Iris pigment epithelial cell (primary cell): ENCODE results near the gene CABP5.
"Not testable (repeated sequence)": the region's sequence is repeated elsewhere in the genome, so short reads cannot be mapped to it uniquely, and the experiment has no call there.

Source experiments
- DNase-seq: peaks from one replicate; pipeline ENCODE4 v3.0.0-alpha.2; 2011; ENCODE audit warnings: low read depth

CABP5 gene

DNA sequence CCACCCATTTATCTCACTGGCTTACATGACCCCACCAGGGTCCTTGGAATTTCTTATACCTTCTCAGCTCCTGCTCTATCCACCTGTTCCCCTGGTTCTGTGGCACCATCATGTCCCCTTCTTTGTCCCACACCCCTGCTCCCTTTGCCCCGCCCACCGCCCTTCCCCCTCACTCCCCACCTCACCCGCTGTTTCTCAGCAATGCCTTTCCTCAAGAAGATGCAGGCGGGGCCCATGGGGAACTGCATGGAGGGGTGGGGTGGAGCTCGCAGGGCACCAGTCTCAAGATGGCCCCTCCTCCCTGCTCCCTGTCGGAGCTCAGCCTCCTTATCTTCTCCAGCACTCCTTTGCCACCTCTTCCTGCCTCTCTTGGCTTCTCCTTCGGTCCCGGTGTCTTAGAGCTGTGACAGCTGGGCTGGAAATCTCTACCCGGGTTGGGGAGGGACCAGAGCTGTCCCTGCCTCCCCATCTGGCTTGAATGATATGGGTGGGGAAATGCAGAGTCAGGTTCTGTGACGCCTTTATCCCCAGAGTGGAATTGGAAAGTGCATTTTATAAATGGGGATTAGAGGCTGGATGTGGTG is at the start of gene CABP5:
TSS of gene CABP5 (minus strand) at position 405 of the 584 bp plus-strand sequence. CDS start at position 248, 157 bp downstream.
- no peak for DNase-seq

DNA sequence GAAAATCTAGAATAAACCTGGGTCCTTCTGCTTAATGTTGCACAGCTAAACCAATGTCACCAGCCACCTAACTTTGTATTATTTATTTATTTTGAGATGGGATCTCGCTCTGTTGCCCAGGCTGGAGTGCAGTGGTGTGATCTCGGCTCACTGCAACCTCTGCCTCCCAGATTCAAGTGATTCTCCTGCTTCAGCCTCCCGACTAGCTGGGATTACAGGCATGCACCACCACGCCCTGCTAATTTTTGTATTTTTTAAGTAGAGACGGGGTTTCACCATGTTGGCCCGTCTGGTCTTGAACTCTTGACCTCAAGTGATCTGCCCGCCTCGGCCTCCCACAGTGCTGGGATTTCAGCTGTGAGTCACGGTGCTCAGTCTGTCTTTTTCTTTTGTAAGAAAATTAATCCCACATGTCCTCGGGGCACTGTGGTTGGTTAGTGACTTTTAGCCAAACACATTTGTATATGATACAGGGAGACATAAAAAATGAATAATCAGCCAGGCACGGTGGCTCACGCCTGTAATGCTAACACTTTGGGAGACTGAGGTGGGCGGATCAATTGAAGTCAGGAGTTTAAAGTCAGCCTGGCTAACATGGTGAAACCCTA is 47.3 kb upstream of the CABP5 start:
- peak; percentile 95 for DNase-seq

DNA sequence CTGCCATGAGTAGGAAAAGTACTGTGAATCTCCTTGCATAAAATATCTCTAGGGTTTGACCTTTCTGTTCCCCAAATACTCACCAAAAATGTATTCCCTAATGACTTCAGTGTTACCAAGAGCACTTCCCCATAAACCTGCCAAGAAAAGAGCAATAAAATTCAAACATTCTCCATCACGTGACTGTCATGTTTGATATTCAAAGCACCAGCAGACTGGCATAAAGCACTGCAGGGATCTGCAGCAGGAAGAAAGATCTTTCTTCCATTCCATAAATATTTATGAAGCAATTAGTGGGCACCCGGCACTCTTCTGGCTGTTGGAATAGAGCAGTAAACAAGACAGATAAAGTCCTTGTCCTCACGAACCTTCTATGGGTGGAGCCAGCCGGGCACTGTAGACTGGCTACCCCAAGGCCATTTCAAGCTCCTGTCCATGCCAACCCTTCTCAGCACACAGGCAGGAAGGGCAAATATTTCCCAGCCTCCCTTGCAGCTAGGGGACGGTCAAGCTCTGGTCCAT is 46.5 kb upstream of the CABP5 start:
- no peak for DNase-seq

DNA sequence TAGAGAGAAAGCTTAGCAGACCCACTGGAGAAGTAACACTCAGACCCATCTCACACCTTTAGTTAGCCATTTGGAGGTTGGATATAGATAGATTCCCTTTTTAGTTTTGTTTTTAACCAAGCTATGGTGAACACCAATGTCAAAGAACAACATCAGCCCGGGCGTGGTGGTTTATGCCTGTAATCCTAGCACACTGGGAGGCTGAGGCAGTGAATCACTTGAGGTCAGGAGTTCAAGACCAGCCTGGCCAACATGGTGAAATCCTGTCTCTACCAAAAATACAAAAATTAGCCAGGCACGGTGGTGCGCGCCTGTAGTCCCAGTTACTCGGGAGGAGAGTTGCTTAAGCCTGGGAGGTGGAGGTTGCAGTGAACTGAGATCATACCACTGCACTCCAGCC is 45.1 kb upstream of the CABP5 start:
- DNase-seq = peak; percentile 45

DNA sequence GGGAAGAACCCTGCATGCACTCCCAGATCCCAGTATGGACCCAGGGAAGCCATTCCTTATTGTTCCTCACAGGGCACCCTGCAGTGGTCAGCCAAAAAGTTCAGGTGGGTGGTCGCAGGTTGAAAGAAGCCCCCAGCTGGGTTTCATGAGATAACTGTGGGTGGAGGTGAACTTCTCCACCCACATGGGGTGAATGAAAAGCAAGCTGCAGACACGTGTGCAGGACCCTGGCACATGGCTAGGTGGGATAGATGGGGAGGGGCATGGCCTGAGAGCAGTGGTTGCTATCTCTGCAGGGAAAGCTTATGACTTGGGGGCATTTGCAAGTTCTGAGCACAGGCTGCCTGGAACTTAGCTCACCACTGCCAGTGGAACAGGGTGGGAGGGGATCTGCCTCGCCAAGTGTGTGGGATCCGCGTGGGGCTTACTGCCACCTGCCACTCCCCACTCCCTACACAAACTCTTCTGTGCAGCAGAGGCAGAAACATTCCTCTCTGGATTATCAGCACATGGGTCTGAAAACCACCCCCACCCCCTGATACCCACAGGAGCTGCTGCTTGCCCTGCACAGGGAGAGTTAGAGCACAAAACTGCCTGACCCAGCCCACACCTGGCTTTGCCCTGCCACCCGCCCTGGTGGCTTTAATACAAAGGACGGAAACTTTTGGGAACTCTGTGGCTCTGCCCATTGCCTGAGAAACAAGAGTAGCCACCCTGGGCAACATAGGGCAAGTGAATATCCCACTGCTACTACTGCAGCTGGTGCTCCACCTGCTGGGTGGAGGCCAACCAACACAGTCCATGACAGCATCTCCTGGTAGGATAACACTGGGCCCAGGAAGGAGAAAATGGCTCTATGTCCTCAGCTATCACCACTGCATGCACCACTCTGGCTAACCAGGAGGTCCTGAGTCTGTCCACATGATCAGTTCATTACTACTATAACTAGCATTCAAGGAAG is 42.3 kb upstream of the CABP5 start:
- DNase-seq = no peak

DNA sequence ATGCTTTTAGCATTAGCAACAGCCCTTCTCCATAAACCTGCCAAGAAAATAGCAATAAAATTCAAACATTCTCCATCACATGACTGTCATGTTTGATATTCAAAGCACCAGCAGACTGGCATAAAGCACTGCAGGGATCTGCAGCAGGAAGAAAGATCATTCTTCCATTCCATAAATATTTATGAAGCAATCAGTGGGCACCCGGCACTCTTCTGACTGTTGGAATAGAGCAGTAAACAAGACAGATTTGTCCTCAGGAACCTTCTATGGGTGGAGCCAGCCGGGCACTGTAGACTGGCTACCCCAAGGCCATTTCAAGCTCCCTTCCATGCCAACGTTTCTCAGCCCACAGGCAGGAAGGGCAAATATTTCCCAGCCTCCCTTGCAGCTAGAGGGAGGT is 41.2 kb upstream of the CABP5 start:
- no peak for DNase-seq

DNA sequence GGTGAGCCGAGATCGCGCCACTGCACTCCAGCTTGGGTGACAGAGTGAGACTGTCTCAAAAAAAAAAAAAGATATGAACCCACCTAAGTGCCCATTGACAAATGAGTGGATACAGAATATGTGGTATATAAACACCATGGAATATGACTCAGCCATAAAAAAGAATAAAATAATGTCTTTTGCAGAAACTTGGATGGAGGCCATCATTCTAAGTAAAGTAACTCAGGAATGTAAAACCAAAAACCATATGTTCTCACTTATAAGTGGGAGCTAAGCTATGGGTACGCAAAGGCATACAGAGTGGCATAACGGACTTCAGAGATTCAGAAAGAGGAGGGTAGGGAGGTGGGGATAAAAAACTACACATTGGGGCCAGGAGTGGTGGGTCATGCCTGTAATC is 37.2 kb upstream of the CABP5 start:
- DNase-seq = peak; percentile 17

DNA sequence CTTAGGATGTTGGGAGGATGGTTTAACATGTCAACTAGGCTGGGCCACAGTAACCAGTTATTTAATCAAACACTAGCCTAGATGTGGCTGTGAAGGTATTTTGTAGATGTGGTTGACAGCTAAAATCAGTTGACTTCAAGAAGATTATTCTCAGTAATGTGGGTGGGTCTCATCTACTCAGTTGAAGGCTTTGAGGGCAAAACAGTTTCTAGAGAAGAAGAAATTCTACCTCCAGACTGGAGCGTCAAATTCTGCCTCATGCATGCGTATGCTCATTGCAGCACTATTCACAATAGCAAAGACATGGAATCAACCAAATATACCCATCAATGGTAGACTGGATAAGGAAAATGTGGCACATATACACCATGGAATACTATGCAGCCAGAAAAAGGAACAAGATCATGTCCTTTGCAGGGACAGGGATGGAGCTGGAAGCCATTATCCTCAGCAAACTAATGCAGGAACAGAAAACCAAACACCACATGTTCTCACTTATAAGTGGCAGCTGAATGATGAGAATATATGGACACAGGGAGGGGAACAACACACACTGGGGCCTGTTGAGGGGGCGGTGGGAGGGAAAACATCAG is 26.4 kb upstream of the CABP5 start:
- not testable (repeated sequence) for DNase-seq

DNA sequence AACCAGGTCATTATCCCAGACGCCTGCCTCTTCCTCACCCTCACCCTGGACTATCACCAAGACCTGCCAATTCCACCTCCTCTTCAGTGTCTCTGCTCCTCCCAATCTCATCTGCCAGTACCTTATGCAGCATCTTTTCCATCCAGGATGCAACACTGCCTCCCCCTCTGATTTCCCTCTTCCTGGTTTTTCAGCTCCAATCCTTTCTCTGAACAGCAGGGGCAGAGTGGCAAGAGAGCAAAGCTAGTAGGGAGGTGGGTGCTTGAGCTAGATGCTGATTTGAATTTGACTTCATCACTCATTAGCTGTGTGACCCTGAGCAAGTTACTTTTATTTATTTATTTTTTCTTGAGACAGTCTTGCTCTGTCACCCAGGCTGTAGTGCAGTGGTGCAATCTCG is 25.6 kb upstream of the CABP5 start:
- no peak for DNase-seq

DNA sequence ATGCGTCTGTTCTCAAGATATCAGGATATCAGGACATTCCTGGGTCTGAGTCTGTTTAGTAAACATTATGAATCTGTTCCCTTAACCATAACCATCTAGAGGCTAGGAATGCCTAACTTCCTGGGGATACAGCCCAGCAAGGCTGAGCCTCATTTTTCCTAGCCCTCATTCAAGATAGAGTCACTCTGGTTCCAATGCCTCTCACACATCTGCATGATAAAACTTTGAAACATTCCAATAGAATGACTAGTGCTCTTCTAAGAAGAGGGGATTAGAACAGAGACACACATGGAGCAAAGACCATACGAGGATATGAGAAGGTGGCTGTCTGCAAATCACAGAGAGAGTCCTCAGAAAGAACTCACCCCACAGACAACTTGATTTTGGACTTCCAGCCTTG is 20.6 kb upstream of the CABP5 start:
- DNase-seq = peak; percentile 86

DNA sequence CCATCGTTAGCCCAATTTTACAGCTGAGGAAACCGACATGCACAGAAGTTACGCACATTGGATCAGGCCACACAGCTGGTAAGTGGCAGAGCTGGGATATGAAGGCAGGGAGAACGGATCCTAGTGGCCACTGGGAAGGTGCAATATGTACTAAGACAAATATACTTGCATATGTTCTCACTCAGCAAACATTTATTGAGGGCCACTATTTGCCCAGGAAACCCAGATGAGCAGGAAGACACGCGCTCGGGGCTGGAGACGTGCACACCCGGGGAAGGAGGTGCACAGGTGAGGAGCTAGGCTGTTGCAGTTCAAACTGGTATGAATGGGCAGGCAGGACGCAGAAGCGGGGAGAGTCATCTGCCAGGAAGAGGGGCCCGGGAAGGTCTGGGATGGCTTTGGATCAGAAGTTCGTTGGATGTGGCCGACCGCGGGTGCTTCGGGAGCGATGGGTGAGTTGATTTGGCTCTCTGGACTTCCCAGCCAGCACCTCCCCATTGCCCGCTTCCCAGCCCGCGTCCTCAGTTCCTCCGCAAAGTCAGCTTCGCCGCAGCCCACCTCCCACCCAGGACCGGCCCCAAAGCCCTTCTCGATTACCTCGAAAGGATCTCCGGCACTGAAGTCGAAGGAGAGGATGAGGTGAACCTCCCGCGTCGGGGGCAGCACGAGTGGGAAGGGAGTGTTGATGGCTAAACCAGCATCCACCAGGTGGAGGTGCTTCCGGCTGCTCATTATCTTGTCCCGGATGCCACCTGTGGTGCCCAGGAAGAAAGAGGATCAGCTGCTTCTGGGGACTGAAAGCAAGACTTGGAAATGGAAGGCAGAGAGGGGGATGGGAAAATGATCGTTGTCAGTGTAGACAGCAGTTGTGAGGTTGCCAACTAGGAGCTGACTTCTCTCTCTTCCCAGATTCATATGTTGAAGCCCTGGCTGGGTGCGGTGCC is 17.8 kb upstream of the CABP5 start:
- no peak for DNase-seq

DNA sequence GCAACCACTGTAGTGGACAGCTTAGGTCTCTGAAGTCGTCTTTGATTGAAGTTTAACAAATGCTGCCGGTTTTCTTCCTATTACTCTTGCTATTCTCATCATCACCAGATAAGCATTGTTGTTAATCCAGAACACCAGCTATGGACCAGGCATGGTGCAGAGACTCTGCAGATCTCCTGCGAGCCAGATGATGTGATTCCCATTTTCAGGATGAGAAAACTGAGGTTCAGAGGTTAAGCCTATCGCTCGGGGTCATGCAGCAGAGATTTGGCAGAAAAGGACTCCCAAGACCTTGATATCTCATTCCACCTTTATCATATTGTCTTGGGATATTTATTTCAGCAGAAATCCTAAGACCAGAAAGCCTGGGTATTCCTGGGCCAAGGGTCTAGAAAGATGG is 16.5 kb upstream of the CABP5 start:
- DNase-seq = no peak

DNA sequence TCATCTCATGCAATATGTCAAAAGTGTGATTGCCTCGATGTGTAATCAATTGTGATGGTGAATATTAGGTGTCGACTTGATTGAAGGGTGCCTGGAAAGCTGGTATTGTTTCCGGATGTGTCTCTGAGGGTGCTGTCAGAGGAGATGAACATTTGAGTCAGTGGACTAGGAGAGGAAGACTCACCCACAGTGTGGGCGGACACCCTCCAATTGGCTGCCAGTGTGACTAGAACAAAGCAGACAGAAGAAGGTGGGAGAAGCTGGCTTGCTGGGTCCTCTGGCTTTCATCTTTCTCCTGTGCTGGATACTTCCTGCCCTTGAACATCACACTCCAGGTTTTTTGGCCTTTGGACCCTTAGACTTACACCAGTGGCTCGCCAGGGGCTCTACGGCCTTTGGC is 15.5 kb upstream of the CABP5 start:
- DNase-seq = no peak

DNA sequence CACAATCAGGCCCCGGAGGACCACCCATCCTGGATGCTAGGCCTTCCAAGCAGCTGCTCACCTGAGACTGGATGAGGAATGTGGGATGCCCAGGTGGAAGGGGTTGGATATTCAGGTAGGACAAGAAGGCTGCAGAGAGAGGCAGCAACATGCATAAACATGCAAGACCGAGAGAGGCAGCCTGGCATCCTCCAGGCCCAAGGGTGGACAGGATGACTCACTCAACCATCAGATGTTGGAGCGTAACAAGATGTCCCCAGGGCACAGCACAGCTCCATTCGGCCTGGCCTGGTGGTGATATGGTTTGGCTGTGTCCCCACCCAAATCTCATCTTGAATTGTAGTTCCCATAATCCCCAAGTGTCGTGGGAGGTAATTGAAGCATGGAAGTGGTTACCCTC is 10.0 kb upstream of the CABP5 start:
- no peak for DNase-seq

DNA sequence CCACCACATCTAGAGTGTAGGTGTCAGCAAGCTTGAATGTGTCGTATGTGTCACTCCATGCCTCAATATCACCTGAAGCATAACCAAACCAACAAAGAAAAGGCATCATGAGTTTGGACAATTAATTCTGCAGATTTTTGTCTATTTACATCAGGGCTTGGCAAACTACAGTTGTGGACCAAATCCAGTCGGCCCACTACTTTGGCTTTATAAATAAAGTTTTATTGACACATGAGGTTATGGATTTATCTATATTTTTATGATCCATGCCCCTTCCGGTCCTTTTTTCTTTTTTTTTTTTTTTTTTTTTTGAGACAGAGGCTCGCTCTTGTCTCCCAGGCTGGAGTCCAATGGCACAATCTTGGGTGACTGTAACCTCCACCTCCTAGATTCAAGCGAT is 9.2 kb upstream of the CABP5 start:
- no peak for DNase-seq

DNA sequence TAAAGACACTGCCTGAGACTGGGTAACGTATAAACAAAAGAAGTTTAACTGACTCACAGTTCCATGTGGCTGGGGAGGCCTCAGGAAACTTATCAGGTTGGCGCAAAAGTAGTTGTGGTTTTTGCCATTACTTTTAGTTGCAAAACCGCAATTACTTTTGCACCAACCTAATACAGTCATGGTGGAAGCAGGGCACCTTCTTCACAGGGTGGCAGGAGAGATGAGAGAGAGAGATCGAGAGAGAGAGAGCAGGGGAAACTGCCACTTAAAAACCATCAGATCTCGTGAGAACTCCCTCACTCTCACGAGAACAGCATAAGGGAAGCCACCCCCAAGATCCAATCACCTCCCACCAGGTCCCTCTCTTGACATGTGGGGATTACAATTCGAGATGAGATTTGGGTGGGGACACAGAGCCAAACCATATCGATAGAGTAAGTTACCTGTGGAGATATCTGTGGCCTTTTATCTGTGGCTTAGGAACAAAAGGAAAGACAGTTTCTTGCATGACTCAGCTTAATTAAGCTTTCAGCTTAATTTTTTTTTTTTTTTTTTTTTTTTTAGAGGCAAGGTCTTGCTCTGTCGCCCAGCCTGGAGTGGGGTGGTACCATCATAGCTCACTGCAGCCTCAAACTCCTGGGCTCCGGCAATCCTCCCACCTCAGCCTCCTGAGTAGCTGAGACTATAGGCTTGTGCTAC is 7.6 kb upstream of the CABP5 start:
- no peak for DNase-seq

DNA sequence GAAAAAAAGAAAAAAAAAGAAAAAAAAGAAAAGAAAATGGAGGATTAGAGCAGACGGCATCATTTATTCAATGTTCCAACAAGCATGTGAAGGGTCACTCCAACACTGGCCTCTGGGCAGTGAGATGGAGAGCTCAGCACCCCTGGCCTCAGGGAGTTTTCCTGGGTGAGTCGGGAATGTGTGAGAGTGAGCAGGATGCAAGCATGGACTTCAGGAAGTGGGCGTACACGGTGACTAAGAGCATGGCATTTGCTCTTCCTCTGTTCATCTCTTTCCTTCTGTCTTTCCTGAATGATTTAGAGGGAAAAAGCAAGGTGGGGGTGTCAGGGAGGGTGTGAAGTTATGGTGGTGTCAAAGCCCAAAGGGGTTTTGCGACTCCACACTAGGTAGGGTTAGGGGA is 682 bp upstream of the CABP5 start:
- DNase-seq = peak; percentile 8

DNA sequence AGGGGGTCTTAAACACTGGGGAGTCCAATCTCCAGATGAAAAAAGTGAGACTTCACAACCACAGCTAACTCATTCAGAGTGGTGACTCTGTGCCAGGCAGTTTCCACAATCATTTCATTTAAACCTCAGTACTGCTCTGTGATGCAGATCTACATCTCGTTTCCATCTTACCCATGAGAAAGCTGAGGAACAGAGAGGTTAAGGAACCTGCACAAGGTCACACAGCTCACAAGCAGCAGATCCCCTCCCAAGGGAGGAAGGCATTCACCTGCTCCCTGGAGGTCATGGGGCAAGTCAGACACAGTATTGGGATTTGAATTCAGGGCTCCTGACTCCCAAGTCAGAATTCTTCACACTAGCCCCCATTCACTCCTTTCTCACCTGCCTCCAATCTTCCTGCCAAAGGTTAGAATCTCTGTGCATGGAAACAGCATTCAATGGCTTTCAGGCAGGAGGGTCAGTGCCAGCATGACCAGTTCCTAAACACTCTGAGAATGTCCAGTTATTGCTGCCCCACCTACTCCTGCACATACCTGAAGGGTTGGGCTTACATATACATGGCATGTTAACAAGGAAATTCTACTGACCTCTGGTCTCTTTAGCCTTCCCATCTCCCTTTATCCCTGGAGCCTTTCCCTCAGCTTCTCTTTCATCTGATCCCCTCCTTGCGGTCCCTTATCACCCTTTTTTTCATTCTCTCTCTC is 1.9 kb downstream of the CABP5 start:
- no peak for DNase-seq

DNA sequence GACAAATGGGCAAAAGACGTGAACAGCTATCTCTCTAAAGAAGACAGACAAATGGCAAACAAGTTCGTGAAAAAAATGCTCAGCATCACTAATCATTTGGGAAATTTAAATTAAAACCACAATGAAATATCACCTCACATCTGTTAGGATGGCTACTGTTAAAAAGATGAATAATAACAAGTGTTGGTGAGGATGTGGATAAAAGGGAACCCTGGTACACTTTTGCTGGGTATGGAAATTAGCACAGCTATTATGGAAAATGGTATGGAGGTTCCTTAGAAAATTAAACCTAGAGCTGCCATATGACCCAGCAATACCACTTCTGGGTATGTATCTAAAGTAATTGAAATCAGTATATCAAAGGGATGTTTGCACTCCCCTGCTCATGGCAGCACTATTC is 7.1 kb downstream of the CABP5 start:
- no peak for DNase-seq

DNA sequence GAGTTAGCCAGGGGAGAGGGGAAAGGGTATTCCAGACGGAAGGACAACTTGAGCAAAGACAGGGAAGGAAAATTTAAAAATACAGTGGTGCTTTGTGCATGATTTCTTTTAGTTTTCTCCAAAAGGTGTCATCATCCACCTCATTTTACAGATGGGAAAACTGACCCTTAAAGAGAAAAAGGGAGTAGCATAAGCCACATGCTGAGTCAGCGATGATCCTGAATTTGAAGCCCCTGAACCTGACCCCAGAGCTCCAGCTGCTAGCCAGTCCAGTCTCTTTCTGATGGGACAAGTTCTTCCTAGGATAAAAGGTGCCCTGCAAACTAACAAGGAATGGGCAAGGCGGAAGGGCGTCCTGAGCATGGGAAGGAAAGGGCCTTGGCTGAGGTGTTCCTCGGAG is 10.3 kb downstream of the CABP5 start:
- no peak for DNase-seq
